ENCODE measurements around the gene CACNA2D3. TPM values are rescaled to one million over a fixed set of nuclear protein-coding genes. Genes with fewer than 3 reads are reported as not detected.

Gene CACNA2D3
- total RNA-seq, 1 donor = 4.3 TPM

GRCh38 chr3:54426381-54426780 is 304.0 kb downstream of the CACNA2D3 start:
- no peak overlapping the region for H3K4me3 ChIP-seq (ENCODE audit: low read depth, low read length)
- TF ChIP-seq CTCF (IDR thresholded peaks at IDR 0.05; ENCODE audit: insufficient read depth, low read depth, low read length) = no peak
- no peak for DNase-seq (ENCODE audit: low read depth)

GRCh38 chr3:54427501-54427900 is 305.1 kb downstream of the CACNA2D3 start:
- H3K4me3 ChIP-seq (ENCODE audit: low read depth, low read length) = no peak overlapping the region
- TF ChIP-seq CTCF (IDR thresholded peaks at IDR 0.05; ENCODE audit: insufficient read depth, low read depth, low read length) = no peak
- no peak for DNase-seq (ENCODE audit: low read depth)

GRCh38 chr3:54427941-54428871 is 305.9 kb downstream of the CACNA2D3 start:
- H3K4me3 ChIP-seq (ENCODE audit: low read depth, low read length) = no peak overlapping the region
- DNase-seq (ENCODE audit: low read depth) = peak; percentile 70
- TF ChIP-seq CTCF (IDR thresholded peaks at IDR 0.05; ENCODE audit: insufficient read depth, low read depth, low read length) = peak; percentile 79

GRCh38 chr3:54432975-54433374 is 310.6 kb downstream of the CACNA2D3 start:
- DNase-seq (ENCODE audit: low read depth) = no peak
- no peak for TF ChIP-seq CTCF (IDR thresholded peaks at IDR 0.05; ENCODE audit: insufficient read depth, low read depth, low read length)
- H3K4me3 ChIP-seq (ENCODE audit: low read depth, low read length) = no peak overlapping the region

- TF ChIP-seq CTCF (IDR thresholded peaks at IDR 0.05; ENCODE audit: insufficient read depth, low read depth, low read length) = no peak
- H3K4me3 ChIP-seq (ENCODE audit: low read depth, low read length) = no peak overlapping the region
- no peak for DNase-seq (ENCODE audit: low read depth)
Observed at GRCh38 chr3:54433846-54434245, 311.5 kb downstream of the CACNA2D3 start.

- no peak overlapping the region for H3K4me3 ChIP-seq (ENCODE audit: low read depth, low read length)
- TF ChIP-seq CTCF (IDR thresholded peaks at IDR 0.05; ENCODE audit: insufficient read depth, low read depth, low read length) = no peak
- DNase-seq (ENCODE audit: low read depth) = no peak
Observed at GRCh38 chr3:54434756-54435155, 312.4 kb downstream of the CACNA2D3 start.
